GM12874 (cell line): Measurements from ENCODE around the gene PDE3A.

Source experiments
- CTCF ChIP-seq: IDR thresholded peaks from 2 replicates; pipeline ENCODE4 v1.5.1; 2011; ENCODE audit warnings: low read depth, mild to moderate bottlenecking, control low read depth, low read length, moderate library complexity; ENCODE audit not compliant: insufficient read depth

The PDE3A gene

GRCh38 chr12:20510811-20511210 is 142.5 kb downstream of the PDE3A start:
- no peak for TF ChIP-seq CTCF

- TF ChIP-seq CTCF, result no peak
Observed at GRCh38 chr12:20513189-20513588, 144.9 kb downstream of the PDE3A start.

- no peak for TF ChIP-seq CTCF
Observed at GRCh38 chr12:20514598-20514997, 146.3 kb downstream of the PDE3A start.

- TF ChIP-seq CTCF, result no peak
Observed at GRCh38 chr12:20520532-20520931, 152.2 kb downstream of the PDE3A start.

GRCh38 chr12:20523658-20524057 is 155.3 kb downstream of the PDE3A start:
- no peak for TF ChIP-seq CTCF

- no peak for TF ChIP-seq CTCF
Observed at GRCh38 chr12:20524113-20524512, 155.8 kb downstream of the PDE3A start.

- TF ChIP-seq CTCF, result no peak
Observed at GRCh38 chr12:20525064-20525610, 156.8 kb downstream of the PDE3A start.
